ENCODE results near the gene OTOA. TPM values are rescaled to one million over a fixed set of nuclear protein-coding genes. Genes with fewer than 3 reads are reported as not detected.

Gene OTOA
- total RNA-seq, 6 donors from 2014 or later: 0.46 to 2.1 (median 0.65) TPM; not detected in 2

Small RNA genes within 50 kb of the gene (small RNA-seq; reads per million reads assigned to genes)
- gene RNU6-1005P: 0 reads per million in 4 donors
- gene RNU6-196P: 0 reads per million in 4 donors

Other genes with a start within 250 kb of the OTOA start
- gene METTL9, start 64.4 kb upstream of the OTOA start, total RNA-seq: 100 to 1,000 TPM in 2 of 6 donors, 10 to 100 TPM in 4; 57.1 to 120 (median 93.3) TPM
- gene IGSF6, start 11.4 kb upstream of the OTOA start, total RNA-seq: 10 to 100 TPM in 4 of 6 donors, 1 to 10 TPM in 2; 7.0 to 74.0 (median 17.7) TPM
- gene NPIPB4, start 193.8 kb downstream of the OTOA start, total RNA-seq: 100 to 1,000 TPM in 4 of 6 donors, 10 to 100 TPM in 2; 60.8 to 474 (median 112) TPM